ENCODE measurements around the gene IGSF1. TPM values are rescaled to one million over a fixed set of nuclear protein-coding genes. Genes with fewer than 3 reads are reported as not detected.
A peak's percentile ranks its signal among the peaks of the same experiment; 100 is the strongest.

IGSF1 gene
- total RNA-seq, 1 donor from 2014 or later, result 3.0 TPM

DNA sequence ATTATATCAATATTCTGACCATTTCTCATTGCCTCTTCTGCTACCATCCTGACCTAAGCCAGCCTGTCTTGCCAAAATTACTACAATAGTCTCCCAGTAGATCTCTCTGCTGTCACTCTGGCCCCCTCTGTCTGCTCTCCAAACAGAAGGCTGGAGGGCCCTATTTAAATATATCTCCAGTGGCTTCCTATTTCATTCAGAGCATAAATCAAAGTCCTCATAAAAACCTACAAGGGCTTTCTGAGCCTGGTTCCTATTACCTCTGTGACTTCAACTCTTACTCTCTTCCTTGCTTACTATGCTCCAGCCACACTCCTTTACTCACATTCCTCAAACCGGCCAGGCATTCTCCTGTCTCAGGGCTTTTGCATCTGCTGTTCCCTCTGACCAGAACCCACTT, 19.0 kb downstream of the IGSF1 start:
- no peaks in the 10 kb centered on the region for H3K36me3 Mint-ChIP-seq (ENCODE audit: unreplicated experiment)
- no peaks in the 10 kb centered on the region for H3K9me3 Mint-ChIP-seq (ENCODE audit: unreplicated experiment)
- H3K27me3 Mint-ChIP-seq (ENCODE audit: unreplicated experiment), result peaks cover 2% of the 10 kb centered on the region
- H3K4me1 Mint-ChIP-seq (ENCODE audit: low read depth, unreplicated experiment), result no peaks in the 10 kb centered on the region
- TF ChIP-seq, protein P1, sequence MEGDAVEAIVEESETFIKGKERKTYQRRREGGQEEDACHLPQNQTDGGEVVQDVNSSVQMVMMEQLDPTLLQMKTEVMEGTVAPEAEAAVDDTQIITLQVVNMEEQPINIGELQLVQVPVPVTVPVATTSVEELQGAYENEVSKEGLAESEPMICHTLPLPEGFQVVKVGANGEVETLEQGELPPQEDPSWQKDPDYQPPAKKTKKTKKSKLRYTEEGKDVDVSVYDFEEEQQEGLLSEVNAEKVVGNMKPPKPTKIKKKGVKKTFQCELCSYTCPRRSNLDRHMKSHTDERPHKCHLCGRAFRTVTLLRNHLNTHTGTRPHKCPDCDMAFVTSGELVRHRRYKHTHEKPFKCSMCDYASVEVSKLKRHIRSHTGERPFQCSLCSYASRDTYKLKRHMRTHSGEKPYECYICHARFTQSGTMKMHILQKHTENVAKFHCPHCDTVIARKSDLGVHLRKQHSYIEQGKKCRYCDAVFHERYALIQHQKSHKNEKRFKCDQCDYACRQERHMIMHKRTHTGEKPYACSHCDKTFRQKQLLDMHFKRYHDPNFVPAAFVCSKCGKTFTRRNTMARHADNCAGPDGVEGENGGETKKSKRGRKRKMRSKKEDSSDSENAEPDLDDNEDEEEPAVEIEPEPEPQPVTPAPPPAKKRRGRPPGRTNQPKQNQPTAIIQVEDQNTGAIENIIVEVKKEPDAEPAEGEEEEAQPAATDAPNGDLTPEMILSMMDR (IDR thresholded peaks at IDR 0.05; ENCODE audit: partially characterized antibody, unreplicated experiment), result no peak
- no peak overlapping the region for H3K27ac Mint-ChIP-seq (ENCODE audit: unreplicated experiment)
- no peak for DNase-seq
- no peak overlapping the region for H3K4me3 Mint-ChIP-seq (ENCODE audit: unreplicated experiment)

DNA sequence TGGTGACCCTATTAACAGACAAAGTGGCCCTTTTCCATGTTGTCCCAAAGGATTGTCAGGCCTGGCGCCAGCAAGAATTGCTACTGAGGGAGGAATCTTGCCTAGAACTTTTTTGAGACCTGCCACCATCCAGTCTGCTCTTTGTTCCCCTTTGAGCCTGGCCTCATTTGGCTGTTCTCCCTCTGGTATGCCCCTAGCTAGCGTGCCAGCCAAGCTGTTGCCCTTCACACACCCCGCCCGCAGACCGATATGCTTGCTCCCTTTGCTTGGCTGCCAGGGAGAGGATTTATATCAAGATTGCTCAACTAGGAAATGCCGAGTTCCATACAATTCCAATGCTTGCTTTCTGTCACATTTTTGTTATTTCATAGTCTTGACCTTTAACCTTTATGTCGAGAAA, 24.4 kb downstream of the IGSF1 start:
- Mint-ChIP-seq H3K27ac (ENCODE audit: unreplicated experiment) (no peak overlapping the region), H3K36me3 (ENCODE audit: unreplicated experiment) (no peaks in the 10 kb centered on the region), H3K4me3 (ENCODE audit: unreplicated experiment) (no peak overlapping the region), H3K4me1 (ENCODE audit: low read depth, unreplicated experiment) (peaks cover 2% of the 10 kb centered on the region), H3K9me3 (ENCODE audit: unreplicated experiment) (peaks cover 2% of the 10 kb centered on the region), H3K27me3 (ENCODE audit: unreplicated experiment) (no peaks in the 10 kb centered on the region)
- TF ChIP-seq, protein P1 (IDR thresholded peaks at IDR 0.05; ENCODE audit: partially characterized antibody, unreplicated experiment), result no peak
- no peak for DNase-seq

DNA sequence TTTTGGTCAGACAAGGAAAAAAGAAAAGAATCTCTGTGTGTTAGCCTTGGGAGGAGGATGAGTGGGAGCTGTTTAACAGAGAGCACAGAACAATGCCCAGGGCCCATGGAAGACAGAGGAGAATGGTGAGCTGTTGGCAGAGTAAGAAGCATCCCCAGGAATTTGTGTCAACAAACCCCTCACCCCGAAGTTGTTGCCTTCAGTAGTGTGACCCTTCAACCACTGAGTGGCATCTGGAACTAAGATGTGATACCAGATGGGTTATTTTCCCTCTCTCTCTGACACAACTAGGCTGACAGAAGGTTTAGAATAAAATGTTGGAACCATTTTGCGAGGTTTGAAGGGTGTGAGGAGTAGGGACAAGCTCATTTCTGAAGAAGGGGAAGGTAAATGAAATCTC, 25.1 kb downstream of the IGSF1 start:
- no peak overlapping the region for H3K27ac Mint-ChIP-seq (ENCODE audit: unreplicated experiment)
- H3K4me3 Mint-ChIP-seq (ENCODE audit: unreplicated experiment), result no peak overlapping the region

DNA sequence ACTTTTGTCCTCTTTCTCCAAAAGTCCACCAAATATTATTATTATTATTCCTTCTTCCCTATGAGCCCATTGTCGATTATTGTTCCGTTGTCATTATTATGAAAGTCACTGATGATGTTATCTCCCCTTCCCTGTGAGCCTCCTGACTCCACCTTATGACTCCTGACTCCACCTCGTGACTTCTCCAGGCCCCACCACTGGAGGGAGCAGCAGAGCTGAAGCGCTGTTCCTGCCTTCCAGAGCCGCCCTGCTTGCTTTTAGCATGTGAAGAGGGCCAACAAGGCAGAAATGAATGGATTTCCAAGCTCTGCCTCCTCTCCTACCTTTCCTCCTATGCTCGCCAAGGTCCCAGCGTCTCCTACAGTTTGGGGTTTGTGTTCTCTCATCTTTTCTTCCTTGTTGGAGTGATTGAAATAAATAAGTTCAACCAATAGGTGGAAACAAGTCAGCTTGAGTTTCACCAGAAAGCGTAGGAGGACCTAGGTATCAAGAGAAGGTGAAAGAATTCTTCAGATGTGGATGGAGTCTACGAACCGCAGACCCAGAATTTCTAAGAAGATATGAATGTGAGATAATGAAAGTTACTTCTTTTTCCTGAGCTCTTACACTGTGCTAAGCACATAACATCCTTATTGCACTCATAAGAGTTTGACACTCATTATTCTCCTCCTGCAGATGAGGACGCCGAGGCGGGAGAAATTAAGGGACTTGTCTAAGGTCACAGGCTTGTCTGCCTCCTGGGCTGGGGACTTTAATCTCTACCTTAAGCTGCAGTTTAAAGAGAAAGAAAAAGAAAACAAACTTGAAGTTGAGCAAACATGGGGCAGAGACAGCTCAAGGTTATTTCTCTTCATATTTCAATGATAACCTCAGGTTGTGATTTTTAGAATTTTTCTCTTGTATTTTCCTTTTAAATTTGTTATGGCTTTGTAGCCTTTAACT, 26.1 kb downstream of the IGSF1 start:
- Mint-ChIP-seq H3K9me3 (ENCODE audit: unreplicated experiment) (peaks cover 2% of the 10 kb centered on the region), H3K27ac (ENCODE audit: unreplicated experiment) (no peak overlapping the region), H3K4me1 (ENCODE audit: low read depth, unreplicated experiment) (peaks cover 2% of the 10 kb centered on the region), H3K36me3 (ENCODE audit: unreplicated experiment) (no peaks in the 10 kb centered on the region), H3K4me3 (ENCODE audit: unreplicated experiment) (no peak overlapping the region), H3K27me3 (ENCODE audit: unreplicated experiment) (no peaks in the 10 kb centered on the region)
- peak; percentile 36 for DNase-seq
- TF ChIP-seq, protein P1 (IDR thresholded peaks at IDR 0.05; ENCODE audit: partially characterized antibody, unreplicated experiment), result no peak

More for the DNA sequence above, 25.1 kb downstream of the IGSF1 start:
- no peaks in the 10 kb centered on the region for H3K36me3 Mint-ChIP-seq (ENCODE audit: unreplicated experiment)
- H3K27me3 Mint-ChIP-seq (ENCODE audit: unreplicated experiment), result no peaks in the 10 kb centered on the region
- TF ChIP-seq, protein P1 (IDR thresholded peaks at IDR 0.05; ENCODE audit: partially characterized antibody, unreplicated experiment), result no peak
- DNase-seq, result no peak
- peaks cover 2% of the 10 kb centered on the region for H3K4me1 Mint-ChIP-seq (ENCODE audit: low read depth, unreplicated experiment)
- peaks cover 2% of the 10 kb centered on the region for H3K9me3 Mint-ChIP-seq (ENCODE audit: unreplicated experiment)

DNA sequence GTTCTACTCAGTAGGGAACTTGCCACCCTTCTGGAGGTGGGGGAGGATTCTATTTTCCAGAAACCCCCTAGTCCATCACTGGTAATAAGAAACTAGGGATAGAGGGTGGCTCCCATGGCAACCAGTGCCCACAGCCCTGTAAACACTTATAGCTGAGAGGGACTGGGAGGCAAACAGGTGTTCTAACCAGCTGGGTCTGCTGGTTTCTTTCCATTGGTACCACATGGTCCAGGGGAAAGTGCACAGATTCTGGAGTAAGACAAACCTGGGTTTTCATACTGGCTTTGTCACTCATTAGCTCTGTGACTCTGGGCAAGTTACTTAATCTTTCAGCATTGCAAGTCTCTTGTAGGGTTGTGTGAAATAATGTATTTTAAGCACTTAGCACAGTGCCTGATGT, 26.9 kb downstream of the IGSF1 start:
- no peak for DNase-seq
- TF ChIP-seq, protein P1 (IDR thresholded peaks at IDR 0.05; ENCODE audit: partially characterized antibody, unreplicated experiment), result no peak
- Mint-ChIP-seq H3K4me3 (ENCODE audit: unreplicated experiment) (no peak overlapping the region), H3K27ac (ENCODE audit: unreplicated experiment) (no peak overlapping the region), H3K36me3 (ENCODE audit: unreplicated experiment) (no peaks in the 10 kb centered on the region), H3K27me3 (ENCODE audit: unreplicated experiment) (peaks cover 2% of the 10 kb centered on the region), H3K4me1 (ENCODE audit: low read depth, unreplicated experiment) (peaks cover 2% of the 10 kb centered on the region), H3K9me3 (ENCODE audit: unreplicated experiment) (peaks cover 2% of the 10 kb centered on the region)
